Upper lobe of left lung (tissue), 6 donors: Measurements from ENCODE around the gene FAM118B. TPM values are rescaled to one million over a fixed set of nuclear protein-coding genes. Genes with fewer than 3 reads are reported as not detected.

ENCODE experiments used
- ATAC-seq, 2 donors: fragments of 200-7000 bp; cut with Tn5 transposase; one replicate each; pipeline ENCODE4 v1.9.1; 2022; ENCODE audit warnings: mild to moderate bottlenecking in 2 of 2, moderate library complexity in 2 of 2; ENCODE audit not compliant: low FRiP score in 2 of 2
- DNase-seq, 2 donors: peaks; one replicate each; pipeline ENCODE4 v3.0.0-alpha.2; 2019 to 2020
- H3K27ac ChIP-seq, 4 donors: fragments of 200-600 bp; sonication (generic); one replicate each; pipeline ENCODE4 v1.5.1; 2016 to 2019
- H3K27me3 ChIP-seq, 4 donors: fragments of 200-600 bp; sonication (generic); one replicate each; pipeline ENCODE4 v1.5.1; 2017 to 2019
- H3K36me3 ChIP-seq, 4 donors: fragments of 200-600 bp; sonication (generic); one replicate each; pipeline ENCODE4 v1.5.1; 2016 to 2019
- H3K4me1 ChIP-seq, 4 donors: fragments of 200-600 bp; sonication (generic); one replicate each; pipeline ENCODE4 v1.5.1; 2018 to 2019
- H3K4me3 ChIP-seq, 4 donors: fragments of 200-600 bp; sonication (generic); one replicate each; pipeline ENCODE4 v1.5.1; 2017 to 2019; ENCODE audit warnings: mild to moderate bottlenecking in 2 of 4, moderate library complexity in 1 of 4
- H3K9me3 ChIP-seq, 4 donors: fragments of 200-600 bp; sonication (generic); one replicate each; pipeline ENCODE4 v1.5.1; 2018 to 2019
- CTCF ChIP-seq, 6 experiments: fragments of 450-650 bp in 4 of 6; fragments of 200-600 bp in 2 of 6; sonication (generic) in 2 of 6; IDR thresholded peaks; one replicate each; pipeline ENCODE4 v1.5.1; 2016 to 2019; ENCODE audit warnings: antibody characterized with exemption in 6 of 6
- EP300 ChIP-seq, 4 donors: sonication (generic); formaldehyde crosslinking; IDR thresholded peaks; one replicate each; pipeline ENCODE4 v1.5.1; 2017; ENCODE audit warnings: antibody characterized with exemption in 4 of 4, control low read depth in 2 of 4
- POLR2A ChIP-seq, 4 donors: fragments of 450-650 bp; IDR thresholded peaks; one replicate each; pipeline ENCODE4 v1.5.1; 2016 to 2017; ENCODE audit warnings: antibody characterized with exemption in 4 of 4, mild to moderate bottlenecking in 2 of 4
- POLR2AphosphoS5 ChIP-seq, 2 donors: sonication (generic); formaldehyde crosslinking; IDR thresholded peaks; one replicate each; pipeline ENCODE4 v1.5.1; 2017; ENCODE audit warnings: antibody characterized with exemption in 2 of 2
- WGBS, 2 donors: methylation state at CpG; one replicate each; pipeline ENCODE4 v1.1.5; 2017 to 2018; 5-methylcytosine and 5-hydroxymethylcytosine counted together
- total RNA-seq, 6 donors: library from RNA; depleted of rRNA in 4 of 6; stranded (reverse); fragments of >200 nt in 4 of 6; gene quantifications; one replicate each; pipeline versions ENCODE4 v1.1.0 to v1.2.1, GENCODE V29; 2016 to 2021
- donor health status: DM: no; HTN: no; CAD: no; lungs with moderate emphysema.
- donor health status: DM: no; HTN: yes; CAD: no; lungs with severe emphysema.

The FAM118B gene
- total RNA-seq, 6 donors from 2014 or later = 9.2 to 36.7 (median 31.2) TPM

- Histone ChIP-seq H3K27ac (no peak overlapping the region), H3K9me3 (no peaks in the 10 kb centered on the region), H3K4me1 (no peaks in the 10 kb centered on the region), H3K4me3 (no peak overlapping the region), H3K36me3 (no peaks in the 10 kb centered on the region), H3K27me3 (no peaks in the 10 kb centered on the region)
- 76 to 83% methylated on average over 9 of the region's 9 CpGs for WGBS, 2 donors
- TF ChIP-seq EP300 (IDR thresholded peaks at IDR 0.05) = no peak
- TF ChIP-seq POLR2A (IDR thresholded peaks at IDR 0.05) = no peak
- no peak for TF ChIP-seq CTCF (IDR thresholded peaks at IDR 0.05)
- no peak for TF ChIP-seq POLR2AphosphoS5 (IDR thresholded peaks at IDR 0.05)
- DNase-seq (no peak), ATAC-seq (no peak)
Measured at GRCh38 chr11:126165311-126165720, 46.3 kb upstream of the FAM118B start.

- ATAC-seq = peak in 1 of 2 donors; percentile 29
Measured at GRCh38 chr11:126165757-126166156, 45.8 kb upstream of the FAM118B start.

GRCh38 chr11:126166413-126166812 is 45.2 kb upstream of the FAM118B start:
- H3K27ac ChIP-seq = no peak overlapping the region
- no peaks in the 10 kb centered on the region for H3K36me3 ChIP-seq
- H3K4me3 ChIP-seq = no peak overlapping the region
- no peak for TF ChIP-seq CTCF (IDR thresholded peaks at IDR 0.05)
- TF ChIP-seq EP300 (IDR thresholded peaks at IDR 0.05) = no peak
- no peak for TF ChIP-seq POLR2AphosphoS5 (IDR thresholded peaks at IDR 0.05)
- TF ChIP-seq POLR2A (IDR thresholded peaks at IDR 0.05) = no peak
- no peaks in the 10 kb centered on the region for H3K9me3 ChIP-seq
- no peaks in the 10 kb centered on the region for H3K4me1 ChIP-seq
- DNase-seq (no peak), ATAC-seq (no peak)
- WGBS, 2 donors = 87 to 95% methylated on average over 3 of the region's 3 CpGs
- no peaks in the 10 kb centered on the region for H3K27me3 ChIP-seq

More at GRCh38 chr11:126165757-126166156, 45.8 kb upstream of the FAM118B start:
- no peak for TF ChIP-seq EP300 (IDR thresholded peaks at IDR 0.05)
- TF ChIP-seq POLR2AphosphoS5 (IDR thresholded peaks at IDR 0.05) = no peak
- no peak for TF ChIP-seq CTCF (IDR thresholded peaks at IDR 0.05)
- Histone ChIP-seq H3K27ac (no peak overlapping the region), H3K4me3 (no peak overlapping the region), H3K27me3 (no peaks in the 10 kb centered on the region), H3K36me3 (no peaks in the 10 kb centered on the region), H3K9me3 (no peaks in the 10 kb centered on the region), H3K4me1 (no peaks in the 10 kb centered on the region)
- 83 to 89% methylated on average over 8 to 10 of the region's 10 CpGs for WGBS, 2 donors
- no peak for DNase-seq

GRCh38 chr11:126167488-126167887 is 44.1 kb upstream of the FAM118B start:
- WGBS, 2 donors = 32 to 37% methylated on average over 2 of the region's 2 CpGs

More at GRCh38 chr11:126167488-126167887, 44.1 kb upstream of the FAM118B start:
- no peak overlapping the region for H3K27ac ChIP-seq
- ATAC-seq (no peak), DNase-seq (no peak)
- no peaks in the 10 kb centered on the region for H3K27me3 ChIP-seq
- no peak overlapping the region for H3K4me3 ChIP-seq
- no peaks in the 10 kb centered on the region for H3K36me3 ChIP-seq
- no peak for TF ChIP-seq EP300 (IDR thresholded peaks at IDR 0.05)
- no peak for TF ChIP-seq POLR2AphosphoS5 (IDR thresholded peaks at IDR 0.05)
- no peak for TF ChIP-seq CTCF (IDR thresholded peaks at IDR 0.05)
- no peaks in the 10 kb centered on the region for H3K4me1 ChIP-seq
- no peaks in the 10 kb centered on the region for H3K9me3 ChIP-seq
